ENCODE data around the gene ARL15.

The ARL15 gene

DNA sequence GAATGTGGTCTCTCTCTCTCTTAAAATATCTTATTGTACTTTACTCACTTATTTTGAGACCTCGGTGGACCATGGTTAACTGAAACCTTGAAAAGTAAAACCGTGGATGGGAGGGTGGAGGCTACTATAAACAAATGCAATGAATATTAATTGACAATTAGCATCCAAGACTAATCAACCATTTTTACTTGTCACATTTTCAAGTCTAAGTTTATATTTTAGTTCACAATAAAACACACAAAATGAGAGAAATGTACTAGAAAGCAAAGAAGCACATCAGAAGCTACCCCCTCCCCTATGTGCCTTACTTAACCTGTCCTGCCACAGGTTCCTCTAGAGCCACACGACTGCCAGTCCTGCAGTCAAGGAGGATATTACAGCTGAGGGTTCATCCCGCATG lies 4.6 kb downstream of the ARL15 start:
- TF ChIP-seq, protein P1, sequence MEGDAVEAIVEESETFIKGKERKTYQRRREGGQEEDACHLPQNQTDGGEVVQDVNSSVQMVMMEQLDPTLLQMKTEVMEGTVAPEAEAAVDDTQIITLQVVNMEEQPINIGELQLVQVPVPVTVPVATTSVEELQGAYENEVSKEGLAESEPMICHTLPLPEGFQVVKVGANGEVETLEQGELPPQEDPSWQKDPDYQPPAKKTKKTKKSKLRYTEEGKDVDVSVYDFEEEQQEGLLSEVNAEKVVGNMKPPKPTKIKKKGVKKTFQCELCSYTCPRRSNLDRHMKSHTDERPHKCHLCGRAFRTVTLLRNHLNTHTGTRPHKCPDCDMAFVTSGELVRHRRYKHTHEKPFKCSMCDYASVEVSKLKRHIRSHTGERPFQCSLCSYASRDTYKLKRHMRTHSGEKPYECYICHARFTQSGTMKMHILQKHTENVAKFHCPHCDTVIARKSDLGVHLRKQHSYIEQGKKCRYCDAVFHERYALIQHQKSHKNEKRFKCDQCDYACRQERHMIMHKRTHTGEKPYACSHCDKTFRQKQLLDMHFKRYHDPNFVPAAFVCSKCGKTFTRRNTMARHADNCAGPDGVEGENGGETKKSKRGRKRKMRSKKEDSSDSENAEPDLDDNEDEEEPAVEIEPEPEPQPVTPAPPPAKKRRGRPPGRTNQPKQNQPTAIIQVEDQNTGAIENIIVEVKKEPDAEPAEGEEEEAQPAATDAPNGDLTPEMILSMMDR (IDR thresholded peaks at IDR 0.05; ENCODE audit: insufficient read depth, missing control alignments), result no peak
- FAIRE-seq (no peak), DNase-seq (ENCODE audit: insufficient read length, low spot score) (no peak)

DNA sequence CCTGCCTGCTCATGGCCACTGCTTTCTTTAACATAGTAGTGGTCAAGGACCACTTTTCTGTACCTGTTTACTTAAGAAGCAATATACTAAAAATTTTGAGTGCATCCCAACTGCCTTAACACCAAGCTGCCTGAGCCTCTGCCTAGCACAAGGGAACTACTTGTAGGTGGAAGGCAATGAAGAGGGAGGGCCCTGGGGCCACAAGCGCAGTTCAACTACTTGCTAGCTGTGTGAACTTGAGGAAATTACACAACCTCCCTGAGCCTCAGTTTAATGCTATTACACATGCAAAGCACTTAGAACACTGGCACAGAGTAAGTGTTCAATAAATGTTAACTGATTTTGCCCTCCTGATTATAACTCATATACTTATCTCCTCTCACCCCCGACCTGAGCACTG lies 6.3 kb downstream of the ARL15 start:
- DNase-seq (ENCODE audit: insufficient read length, low spot score) (no peak), FAIRE-seq (no peak)
- TF ChIP-seq, protein P1 (IDR thresholded peaks at IDR 0.05; ENCODE audit: insufficient read depth, missing control alignments), result no peak

DNA sequence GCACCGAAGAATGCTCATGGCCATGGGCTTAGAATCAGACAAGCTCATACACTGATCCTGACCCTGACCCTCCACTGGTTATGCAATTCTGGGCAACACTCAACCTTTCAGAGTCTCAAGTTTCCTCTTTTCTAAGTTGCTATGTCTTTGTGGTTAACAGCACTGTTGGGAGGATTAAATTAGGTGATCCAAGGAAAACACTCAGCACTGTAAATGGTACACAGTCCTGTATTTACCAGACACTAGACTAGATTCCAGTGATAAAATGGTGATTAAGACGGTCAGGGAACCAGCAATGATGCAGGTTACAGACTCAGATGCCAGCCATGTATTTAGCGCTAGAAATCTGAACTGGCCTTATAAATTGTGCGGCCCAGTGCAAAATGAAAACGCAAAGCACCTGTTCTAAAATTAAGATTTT lies 8.1 kb downstream of the ARL15 start:
- DNase-seq (ENCODE audit: insufficient read length, low spot score), result no peak
- FAIRE-seq, result no peak
- TF ChIP-seq, protein P1 (IDR thresholded peaks at IDR 0.05; ENCODE audit: insufficient read depth, missing control alignments), result no peak

DNA sequence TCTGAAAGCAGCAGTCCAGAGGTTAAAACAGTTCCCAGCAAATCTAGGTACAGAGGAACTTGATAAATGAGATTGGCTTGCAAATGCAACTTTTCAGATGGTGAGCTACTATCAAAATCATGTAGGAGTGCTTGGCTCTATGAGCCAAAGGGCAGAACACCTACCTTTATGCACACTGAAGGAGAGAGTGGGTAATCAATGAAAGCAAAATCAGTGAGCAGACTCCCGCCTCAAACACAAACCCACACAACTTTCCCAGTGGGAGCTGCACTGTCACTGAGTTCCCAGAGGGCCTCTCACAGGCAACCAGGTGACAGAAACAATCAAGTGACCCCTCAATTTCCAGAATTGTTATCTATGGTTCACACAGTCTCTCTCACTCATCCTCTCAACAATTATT lies 8.5 kb downstream of the ARL15 start:
- TF ChIP-seq, protein P1 (IDR thresholded peaks at IDR 0.05; ENCODE audit: insufficient read depth, missing control alignments), result no peak
- FAIRE-seq (no peak), DNase-seq (ENCODE audit: insufficient read length, low spot score) (no peak)

DNA sequence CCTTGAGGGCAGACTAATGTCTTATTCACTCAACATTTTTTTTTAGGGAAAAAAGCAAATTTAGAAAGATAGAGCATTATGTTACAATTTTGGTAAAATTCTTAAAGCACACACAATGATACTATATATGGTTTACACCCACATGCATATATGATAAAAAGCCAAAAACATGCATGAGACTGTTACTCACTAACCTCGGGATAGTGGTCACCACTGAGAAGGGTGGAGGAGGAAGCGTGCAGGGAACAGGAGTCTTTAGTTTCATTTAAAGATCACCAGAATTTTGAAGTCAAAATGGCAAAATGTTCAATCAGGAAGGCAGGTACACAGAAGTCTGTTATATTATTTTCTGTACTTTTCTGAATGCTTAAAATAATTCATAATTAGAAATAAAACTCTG lies 9.2 kb downstream of the ARL15 start:
- TF ChIP-seq, protein P1 (IDR thresholded peaks at IDR 0.05; ENCODE audit: insufficient read depth, missing control alignments), result no peak
- no peak for DNase-seq (ENCODE audit: insufficient read length, low spot score)
- FAIRE-seq, result no peak

DNA sequence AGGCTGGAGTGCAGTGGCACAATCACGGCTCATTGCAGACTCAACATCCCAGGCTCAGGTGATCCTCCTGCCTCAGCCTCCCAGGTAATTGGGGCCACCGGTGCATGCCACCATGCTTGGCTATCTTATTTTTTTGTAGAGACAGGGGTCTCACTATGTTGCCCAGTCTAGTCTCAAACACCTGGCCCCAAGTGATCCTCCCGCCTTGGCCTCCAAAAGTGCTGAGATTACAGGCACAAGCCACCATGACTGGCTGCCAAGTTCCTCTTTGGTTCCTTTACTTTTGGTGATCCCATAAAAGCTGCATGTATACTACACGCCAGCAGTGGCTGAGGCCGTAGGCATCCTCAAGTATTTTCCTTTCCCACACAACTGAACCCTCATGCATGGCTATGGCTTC lies 11.4 kb downstream of the ARL15 start:
- FAIRE-seq (no peak), DNase-seq (ENCODE audit: insufficient read length, low spot score) (no peak)
- TF ChIP-seq, protein P1 (IDR thresholded peaks at IDR 0.05; ENCODE audit: insufficient read depth, missing control alignments), result no peak

DNA sequence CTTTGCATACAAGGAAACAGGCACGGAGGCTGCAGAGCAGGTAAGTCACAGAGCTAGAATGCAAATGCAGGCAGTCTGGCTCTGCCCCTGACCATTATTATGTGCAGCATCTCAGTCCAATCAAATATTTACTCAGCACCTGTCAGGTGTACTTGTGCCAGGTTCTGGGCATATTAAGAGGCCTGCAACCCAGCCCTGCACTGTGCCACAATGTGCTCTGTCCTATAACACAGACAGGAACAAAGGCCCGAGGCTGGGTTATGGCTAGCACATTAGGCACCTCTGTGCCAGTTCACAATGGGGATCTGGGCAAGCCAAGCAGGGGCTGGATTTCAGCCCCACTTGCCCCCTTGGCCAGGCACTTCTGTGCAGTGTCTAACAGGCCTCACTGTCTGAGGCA lies 14.0 kb downstream of the ARL15 start:
- TF ChIP-seq, protein P1 (IDR thresholded peaks at IDR 0.05; ENCODE audit: insufficient read depth, missing control alignments), result no peak
- FAIRE-seq (no peak), DNase-seq (ENCODE audit: insufficient read length, low spot score) (no peak)

Data from D721Med (cell line).